H1 (cell line): ENCODE data around the gene FRMD3. TPM values are rescaled to one million over a fixed set of nuclear protein-coding genes. Genes with fewer than 3 reads are reported as not detected.

Experiments used
- CTCF ChIA-PET: fragments of 300-600 bp; sonication (Branson Sonifier 250); formaldehyde crosslinking; loops from one replicate; lab custom pipeline; 2021; ENCODE audit not compliant: partially characterized antibody; lab: Charles Lee
- POLR2A ChIA-PET: fragments of 300-600 bp; sonication (Branson Sonifier 250); formaldehyde crosslinking; loops from one replicate; lab custom pipeline; 2021; ENCODE audit warnings: inconsistent platforms; ENCODE audit not compliant: partially characterized antibody; lab: Charles Lee
- DNase-seq, 2 experiments: peaks; one replicate each; pipeline versions ENCODE4 v3.0.0 to v3.0.0-alpha.2; 2010 to 2022; ENCODE audit warnings: low spot score in 2 of 2, low read depth in 1 of 2, mixed read lengths in 1 of 2
- FAIRE-seq: peaks from 2 replicates; lab custom pipeline; 2011; peaks lifted over from hg19 to GRCh38; lab: Jason Lieb, UNC
- H2AFZ ChIP-seq: 2 replicates; pipeline ENCODE4 v1.8.1; 2012; ENCODE audit warnings: low read length, inconsistent platforms
- H2AK5ac ChIP-seq: 2 replicates; pipeline ENCODE4 v1.6.1; 2013; ENCODE audit warnings: low read depth, low read length
- H2BK120ac ChIP-seq: replicated peaks from 2 replicates; pipeline ENCODE3; 2013; ENCODE audit warnings: low read depth, low read length, inconsistent platforms
- H2BK12ac ChIP-seq: 2 replicates; pipeline ENCODE4 v1.6.1; 2013; ENCODE audit warnings: low read depth, low read length
- H2BK15ac ChIP-seq: 2 replicates; pipeline ENCODE4 v1.6.1; 2013; ENCODE audit warnings: low read length
- H2BK20ac ChIP-seq: 2 replicates; pipeline ENCODE4 v1.6.1; 2013; ENCODE audit warnings: low read length
- H2BK5ac ChIP-seq: 2 replicates; pipeline ENCODE4 v1.6.1; 2013; ENCODE audit warnings: low read depth, low read length
- H3K14ac ChIP-seq: 2 replicates; pipeline ENCODE4 v1.6.1; 2013; ENCODE audit warnings: inconsistent platforms; ENCODE audit not compliant: insufficient read length
- H3K18ac ChIP-seq: 2 replicates; pipeline ENCODE4 v1.6.1; 2013; ENCODE audit warnings: low read length; ENCODE audit errors: extremely low read depth
- H3K23ac ChIP-seq: 2 replicates; pipeline ENCODE4 v1.6.1; 2013; ENCODE audit warnings: inconsistent platforms; ENCODE audit not compliant: insufficient read length
- H3K23me2 ChIP-seq: 2 replicates; pipeline ENCODE4 v1.6.1; 2013; ENCODE audit warnings: low read depth, low read length
- H3K27ac ChIP-seq: 2 replicates; pipeline ENCODE4 v1.6.1; 2011; ENCODE audit warnings: low read depth, low read length, inconsistent platforms
- H3K27me3 ChIP-seq, 4 experiments: replicated peaks in 1 of 4; 1 replicate in 1 of 4; 2 replicates in 3 of 4; pipeline versions ENCODE4 v1.6.1 to v1.8.1; 2011 to 2013; ENCODE audit warnings: low read length in 3 of 4, mild to moderate bottlenecking in 3 of 4, inconsistent platforms in 2 of 4, mixed read lengths in 2 of 4, moderate library complexity in 1 of 4; ENCODE audit not compliant: control insufficient read depth in 3 of 4, insufficient read depth in 3 of 4; ENCODE audit errors: extremely low read depth in 1 of 4
- H3K36me3 ChIP-seq, 4 experiments: 2 replicates each; pipeline versions ENCODE4 v1.6.1 to v1.8.1; 2011 to 2013; ENCODE audit warnings: mild to moderate bottlenecking in 4 of 4, low read length in 3 of 4, moderate library complexity in 2 of 4, control low read depth in 1 of 4, inconsistent platforms in 1 of 4; ENCODE audit not compliant: insufficient read depth in 4 of 4, control insufficient read depth in 2 of 4
- H3K4ac ChIP-seq: replicated peaks from 2 replicates; pipeline ENCODE3; 2013; ENCODE audit warnings: low read length, low read depth, mixed read lengths, inconsistent platforms; ENCODE audit not compliant: insufficient read length
- H3K4me1 ChIP-seq, 4 experiments: replicated peaks in 1 of 4; 1 replicate in 1 of 4; 2 replicates in 3 of 4; pipeline versions ENCODE4 v1.6.1 to v1.8.1; 2011 to 2013; ENCODE audit warnings: low read length in 3 of 4, inconsistent platforms in 2 of 4, mixed read lengths in 1 of 4; ENCODE audit not compliant: insufficient read depth in 4 of 4, control insufficient read depth in 3 of 4
- H3K4me2 ChIP-seq, 2 experiments: 2 replicates each; pipeline versions ENCODE4 v1.6.1 to v1.8.1; 2011 to 2013; ENCODE audit warnings: low read depth in 2 of 2, low read length in 2 of 2, control low read depth in 1 of 2, inconsistent platforms in 1 of 2, mild to moderate bottlenecking in 1 of 2; ENCODE audit not compliant: insufficient read depth in 1 of 2
- H3K4me3 ChIP-seq, 4 experiments: fragments of 200-600, 300-600 bp in 1 of 4; sonication (generic), shearing (Covaris generic), sonication (Bioruptor Twin) in 1 of 4; 2 replicates each; pipeline versions ENCODE4 v1.5.1 to v1.8.1; 2011 to 2016; ENCODE audit warnings: low read length in 4 of 4, low read depth in 3 of 4, control low read depth in 2 of 4, inconsistent platforms in 2 of 4, mild to moderate bottlenecking in 2 of 4, mixed read lengths in 1 of 4, moderate library complexity in 1 of 4; ENCODE audit not compliant: insufficient read depth in 2 of 4; ENCODE audit errors: extremely low read depth in 1 of 4
- H3K56ac ChIP-seq: replicated peaks from 2 replicates; pipeline ENCODE3; 2013; ENCODE audit warnings: low read depth, mild to moderate bottlenecking, mixed read lengths, low read length, inconsistent platforms; ENCODE audit not compliant: insufficient read length
- H3K79me1 ChIP-seq: 2 replicates; pipeline ENCODE4 v1.6.1; 2013; ENCODE audit warnings: low read depth, low read length, control low read depth
- H3K79me2 ChIP-seq, 2 experiments: 2 replicates each; pipeline versions ENCODE4 v1.6.1 to v1.8.1; 2012 to 2013; ENCODE audit warnings: low read length in 2 of 2, mild to moderate bottlenecking in 2 of 2, inconsistent platforms in 1 of 2; ENCODE audit not compliant: insufficient read depth in 2 of 2, control insufficient read depth in 1 of 2
- H3K9ac ChIP-seq, 4 experiments: replicated peaks in 1 of 4; 1 replicate in 1 of 4; 2 replicates in 3 of 4; pipeline versions ENCODE4 v1.6.1 to v1.8.1; 2011 to 2013; ENCODE audit warnings: low read depth in 3 of 4, low read length in 3 of 4, control low read depth in 2 of 4, mild to moderate bottlenecking in 2 of 4, moderate library complexity in 2 of 4, inconsistent platforms in 1 of 4; ENCODE audit errors: extremely low read depth in 1 of 4
- H3K9me3 ChIP-seq, 2 experiments: 2 replicates each; pipeline versions ENCODE4 v1.6.1 to v1.8.1; 2012 to 2013; ENCODE audit warnings: mild to moderate bottlenecking in 2 of 2, moderate library complexity in 2 of 2, control low read depth in 1 of 2, inconsistent platforms in 1 of 2, low read depth in 1 of 2, low read length in 1 of 2, mixed read lengths in 1 of 2; ENCODE audit not compliant: insufficient read depth in 2 of 2
- H4K20me1 ChIP-seq, 2 experiments: replicated peaks in 1 of 2; 2 replicates each; pipeline versions ENCODE3 to v1.8.1; 2011 to 2013; ENCODE audit warnings: inconsistent platforms in 2 of 2, low read length in 2 of 2, mild to moderate bottlenecking in 1 of 2; ENCODE audit not compliant: insufficient read depth in 2 of 2, control insufficient read depth in 1 of 2
- H4K5ac ChIP-seq: 2 replicates; pipeline ENCODE4 v1.6.1; 2013; ENCODE audit warnings: low read length, low read depth, mixed read lengths, inconsistent platforms; ENCODE audit not compliant: insufficient read length
- H4K8ac ChIP-seq: 2 replicates; pipeline ENCODE4 v1.8.0; 2013; ENCODE audit warnings: mild to moderate bottlenecking, moderate library complexity, low read length, inconsistent platforms; ENCODE audit not compliant: insufficient read depth; ENCODE audit errors: extremely low read depth
- H4K91ac ChIP-seq: replicated peaks from 2 replicates; pipeline ENCODE3; 2013; ENCODE audit warnings: low read length, mixed read lengths, inconsistent platforms; ENCODE audit not compliant: insufficient read length
- ATF2 ChIP-seq: IDR thresholded peaks from 2 replicates; pipeline ENCODE4 v1.6.1; 2012; ENCODE audit warnings: low read length, inconsistent platforms
- CEBPB ChIP-seq: IDR thresholded peaks from 2 replicates; pipeline ENCODE4 v1.6.1; 2012; ENCODE audit warnings: low read depth, low read length
- EGR1 ChIP-seq: IDR thresholded peaks from 2 replicates; pipeline ENCODE4 v1.6.1; 2011; ENCODE audit warnings: low read depth, low read length, borderline replicate concordance
- FOSL1 ChIP-seq: IDR thresholded peaks from 2 replicates; pipeline ENCODE4 v1.6.1; 2011; ENCODE audit warnings: mild to moderate bottlenecking, low read depth, low read length, moderate library complexity; ENCODE audit not compliant: insufficient read depth
- GABPA ChIP-seq: IDR thresholded peaks from 2 replicates; pipeline ENCODE4 v1.6.1; 2011; ENCODE audit warnings: mild to moderate bottlenecking, low read length, moderate library complexity, borderline replicate concordance; ENCODE audit not compliant: insufficient read depth
- GTF2F1 ChIP-seq: IDR thresholded peaks from 2 replicates; pipeline ENCODE4 v1.6.1; 2012; ENCODE audit warnings: low read depth, low read length, improper control_type of control experiment, borderline replicate concordance
- HDAC2 ChIP-seq, 2 experiments: fragments of 300-600 bp in 1 of 2; sonication (generic) in 1 of 2; IDR thresholded peaks; 2 replicates each; pipeline ENCODE4 v1.6.1; 2011 to 2012; ENCODE audit warnings: low read depth in 2 of 2, low read length in 2 of 2, mild to moderate bottlenecking in 2 of 2, moderate library complexity in 2 of 2, borderline replicate concordance in 1 of 2, inconsistent platforms in 1 of 2
- KDM1A ChIP-seq: fragments of 200-600, 300-600 bp; sonication (generic); IDR thresholded peaks from 2 replicates; pipeline ENCODE4 v1.7.1; 2016; ENCODE audit warnings: mild to moderate bottlenecking, low read length, borderline replicate concordance
- POLR2A ChIP-seq, 2 experiments: IDR thresholded peaks; 1 replicate in 1 of 2; 2 replicates in 1 of 2; pipeline ENCODE4 v1.6.1; 2011; ENCODE audit warnings: low read depth in 2 of 2, low read length in 2 of 2, mild to moderate bottlenecking in 2 of 2; ENCODE audit errors: control extremely low read depth in 1 of 2
- POLR2AphosphoS5 ChIP-seq: IDR thresholded peaks from 2 replicates; pipeline ENCODE4 v1.6.1; 2011; ENCODE audit warnings: low read depth, low read length
- SIRT6 ChIP-seq: IDR thresholded peaks from one replicate; pipeline ENCODE4 v1.7.1; 2012; ENCODE audit warnings: low read length, inconsistent platforms
- SP1 ChIP-seq: IDR thresholded peaks from 2 replicates; pipeline ENCODE4 v1.6.1; 2011; ENCODE audit warnings: low read depth, low read length
- WGBS, 2 experiments: shearing (Covaris generic) in 1 of 2; methylation state at CpG; one replicate each; pipeline versions ENCODE4 v1.1.6 to v1.1.7; 2013 to 2015; ENCODE audit warnings: low lambda C conversion rate in 2 of 2, mixed read lengths in 2 of 2, inconsistent platforms in 1 of 2, low coverage in 1 of 2, missing lambda C conversion rate in 1 of 2; ENCODE audit not compliant: insufficient replicate concordance in 2 of 2, insufficient coverage in 1 of 2, insufficient read length in 1 of 2; ENCODE audit errors: extremely low coverage in 1 of 2, missing lambda C conversion rate in 1 of 2; 5-methylcytosine and 5-hydroxymethylcytosine counted together
- polyA plus RNA-seq, 7 experiments: library from polyadenylated mRNA; depleted of rRNA in 3 of 7; stranded (reverse) in 5 of 7; unstranded in 2 of 7; fragments of >200 nt in 5 of 7; fragments of 200-250 nt in 2 of 7; gene quantifications; 1 replicate in 5 of 7; 2 replicates in 1 of 7; 4 replicates in 1 of 7; pipeline versions ENCODE4 v1.2.1 to v1.2.3, GENCODE V29; 2011 to 2013; ENCODE audit warnings: missing spikeins in 2 of 7, mixed read lengths in 2 of 7
- total RNA-seq: library from RNA; stranded (reverse); fragmentation: NEBNext Ultra II Directional; extraction: Animal tissue kit (Norgen Biotek cat#: 25700); gene quantifications from 2 replicates; pipeline ENCODE4 v1.2.1, GENCODE V29; 2021
- TF ChIP-seq, protein P1 (sequence below): IDR thresholded peaks from 2 replicates; pipeline ENCODE4 v1.6.1; 2011; ENCODE audit warnings: low read depth, mild to moderate bottlenecking, low read length; ENCODE audit not compliant: insufficient read depth

The FRMD3 gene
- total and polyA plus RNA-seq, 2 of the 8 experiments (the other 6 are each of a cell fraction or from before 2014, with no cell fraction given): 0.15 to 1.4 TPM

- CTCF ChIA-PET: interaction anchor here (0.6 to 2.1 kb wide), 9 partner anchors 12 to 415 kb away, joined by 3 to 6 read pairs (median 3); no protein-coding TSS in a partner anchor
- H3K23ac ChIP-seq: no peak overlapping the region
- H2AK5ac ChIP-seq: no peak overlapping the region
- POLR2A ChIA-PET: no interaction called here
- H2BK120ac ChIP-seq: no peak overlapping the region
- no peak overlapping the region for H3K27ac ChIP-seq
- H3K79me1 ChIP-seq: no peaks in the 10 kb centered on the region
- H3K4ac ChIP-seq: no peak overlapping the region
- 92% methylated on average over 6 of the region's 6 CpGs; no CpG with 5 or more reads in 1 of the 2 experiments for WGBS, 2 experiments
- no peaks in the 10 kb centered on the region for H3K23me2 ChIP-seq
- no peaks in the 10 kb centered on the region for H3K27me3 ChIP-seq
- H3K9ac ChIP-seq: no peak overlapping the region
- no peak overlapping the region for H3K4me2 ChIP-seq
- H3K14ac ChIP-seq: no peak overlapping the region
- H2BK12ac ChIP-seq: no peak overlapping the region
- H2BK5ac ChIP-seq: no peak overlapping the region
- no peak overlapping the region for H3K18ac ChIP-seq
- H2BK15ac ChIP-seq: 0 out of 2 replicates have a peak overlapping the region, but pooled peaks have one; percentile 47
- no peak overlapping the region for H2AFZ ChIP-seq
- H3K4me1 ChIP-seq: peaks cover 0 to 3% (median 2%) of the 10 kb centered on the region in 4 experiments; a peak in 3 of 7 replicates
- H3K79me2 ChIP-seq: no peaks in the 10 kb centered on the region
- H4K20me1 ChIP-seq: no peaks in the 10 kb centered on the region
- H3K9me3 ChIP-seq: no peaks in the 10 kb centered on the region
- H3K56ac ChIP-seq: no peak overlapping the region
- H3K36me3 ChIP-seq: no peaks in the 10 kb centered on the region
- DNase-seq: no peak
- H3K4me3 ChIP-seq: no peak overlapping the region
- no peak overlapping the region for H4K91ac ChIP-seq
- H4K8ac ChIP-seq: no peak overlapping the region
- FAIRE-seq: no peak
- H2BK20ac ChIP-seq: peak overlapping the region; percentile 62; the same call in 1 of the 2 replicates
- no peak overlapping the region for H4K5ac ChIP-seq
- no peak for TF ChIP-seq HDAC2 (IDR thresholded peaks at IDR 0.05; ENCODE audit: borderline replicate concordance in 1 of 2, low read depth in 2 of 2, low read length in 2 of 2)
- no peak for TF ChIP-seq GTF2F1
- TF ChIP-seq, protein P1, sequence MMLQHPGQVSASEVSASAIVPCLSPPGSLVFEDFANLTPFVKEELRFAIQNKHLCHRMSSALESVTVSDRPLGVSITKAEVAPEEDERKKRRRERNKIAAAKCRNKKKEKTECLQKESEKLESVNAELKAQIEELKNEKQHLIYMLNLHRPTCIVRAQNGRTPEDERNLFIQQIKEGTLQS: no peak
- TF ChIP-seq GABPA: no peak
- no peak for TF ChIP-seq EGR1
- no peak for TF ChIP-seq ATF2
- TF ChIP-seq SIRT6: no peak
- no peak for TF ChIP-seq SP1
- TF ChIP-seq POLR2A (IDR thresholded peaks at IDR 0.05; ENCODE audit: control extremely low read depth in 1 of 2, low read depth in 2 of 2, low read length in 2 of 2): no peak
- no peak for TF ChIP-seq CEBPB
- no peak for TF ChIP-seq KDM1A
- TF ChIP-seq FOSL1: no peak
- TF ChIP-seq POLR2AphosphoS5: no peak
These were observed 338.4 kb downstream of the FRMD3 start for GRCh38 chr9:83199832-83200231.
